Activated CD4-positive, alpha-beta T cell treated with anti-CD3 and anti-CD28 coated beads, Interleukin-2, amount 10 ng/mL, durations not matched to agents 7 days and 5 days (primary cell): ENCODE data around the gene FRRS1. TPM values are rescaled to one million over a fixed set of nuclear protein-coding genes. Genes with fewer than 3 reads are reported as not detected.
A peak's percentile ranks its signal among the peaks of the same experiment; 100 is the strongest.

ENCODE experiments used
- CTCF ChIA-PET: fragments of 350-600 bp; sonication (Branson Sonifier 250); formaldehyde crosslinking; loops from one replicate; lab custom pipeline; 2021; ENCODE audit warnings: antibody characterized with exemption; lab: Charles Lee
- POLR2A ChIA-PET: fragments of 350-600 bp; sonication (Branson Sonifier 250); formaldehyde crosslinking; loops from one replicate; lab custom pipeline; 2021; ENCODE audit warnings: antibody characterized with exemption; lab: Charles Lee
- DNase-seq: peaks from one replicate; pipeline ENCODE4 v3.0.0-alpha.2; 2020
- H3K27ac Mint-ChIP-seq: one replicate; pipeline ENCODE4 v1.8.0; 2021; ENCODE audit warnings: mild to moderate bottlenecking, moderate library complexity, mixed read lengths
- H3K27me3 Mint-ChIP-seq: one replicate; pipeline ENCODE4 v1.8.0; 2021; ENCODE audit warnings: mixed read lengths
- H3K36me3 Mint-ChIP-seq: one replicate; pipeline ENCODE4 v1.8.0; 2021; ENCODE audit warnings: low read depth, mixed read lengths
- H3K4me1 Mint-ChIP-seq: one replicate; pipeline ENCODE4 v1.8.0; 2021; ENCODE audit warnings: mixed read lengths
- H3K4me3 Mint-ChIP-seq: one replicate; pipeline ENCODE4 v1.8.0; 2021; ENCODE audit warnings: mild to moderate bottlenecking, moderate library complexity, mixed read lengths
- H3K9me3 Mint-ChIP-seq: one replicate; pipeline ENCODE4 v1.8.0; 2021; ENCODE audit warnings: mixed read lengths
- total RNA-seq, 2 experiments: library from RNA; stranded (reverse); gene quantifications; one replicate each; pipeline ENCODE4 v1.2.3, GENCODE V29; 2021

Gene FRRS1
- total RNA-seq, 2 experiments from 2014 or later, result 1.7 to 2.1 TPM

- POLR2A ChIA-PET, result no interaction called here
- Mint-ChIP-seq H3K4me3 (no peak overlapping the region), H3K9me3 (no peaks in the 10 kb centered on the region), H3K27me3 (no peaks in the 10 kb centered on the region), H3K4me1 (no peaks in the 10 kb centered on the region), H3K27ac (no peak overlapping the region), H3K36me3 (no peaks in the 10 kb centered on the region)
- no peak for DNase-seq
- CTCF ChIA-PET, result interaction anchor here (0.6 kb wide), 1 partner anchor 226 kb away, joined by 4 read pairs; no protein-coding TSS in a partner anchor
Observed at GRCh38 chr1:99713006-99713405, 53.4 kb downstream of the FRRS1 start.

GRCh38 chr1:99710994-99711393 lies 55.4 kb downstream of the FRRS1 start:
- no peak overlapping the region for H3K4me3 Mint-ChIP-seq
- CTCF ChIA-PET, result no interaction called here
- POLR2A ChIA-PET, result no interaction called here
- no peak for DNase-seq
- no peaks in the 10 kb centered on the region for H3K36me3 Mint-ChIP-seq
- H3K4me1 Mint-ChIP-seq, result no peaks in the 10 kb centered on the region
- no peak overlapping the region for H3K27ac Mint-ChIP-seq
- H3K27me3 Mint-ChIP-seq, result no peaks in the 10 kb centered on the region
- no peaks in the 10 kb centered on the region for H3K9me3 Mint-ChIP-seq

GRCh38 chr1:99707535-99708142 lies 58.8 kb downstream of the FRRS1 start:
- Mint-ChIP-seq H3K4me1 (peaks cover 20% of the 10 kb centered on the region), H3K27ac (no peak overlapping the region), H3K4me3 (no peak overlapping the region), H3K27me3 (no peaks in the 10 kb centered on the region), H3K9me3 (no peaks in the 10 kb centered on the region), H3K36me3 (peaks cover 2% of the 10 kb centered on the region)
- POLR2A ChIA-PET, result no interaction called here
- peak; percentile 70 for DNase-seq
- CTCF ChIA-PET, result no interaction called here

GRCh38 chr1:99705385-99705784 lies 61.0 kb downstream of the FRRS1 start:
- peaks cover 13% of the 10 kb centered on the region for H3K27me3 Mint-ChIP-seq
- peaks cover 2% of the 10 kb centered on the region for H3K36me3 Mint-ChIP-seq
- no peak for DNase-seq
- no peak overlapping the region for H3K4me3 Mint-ChIP-seq
- no peaks in the 10 kb centered on the region for H3K9me3 Mint-ChIP-seq
- ChIA-PET POLR2A (no interaction called here), CTCF (interaction anchor here (1.2 kb wide), 1 partner anchor 18 kb away, joined by 3 read pairs; no protein-coding TSS in a partner anchor)
- H3K27ac Mint-ChIP-seq, result peak overlapping the region; percentile 51
- peaks cover 20% of the 10 kb centered on the region for H3K4me1 Mint-ChIP-seq

GRCh38 chr1:99704356-99704816 lies 62.0 kb downstream of the FRRS1 start:
- ChIA-PET CTCF (interaction anchor here (0.6 to 1.2 kb wide), 2 partner anchors 17 to 743 kb away, joined by 3 read pairs; no protein-coding TSS in a partner anchor), POLR2A (no interaction called here)
- Mint-ChIP-seq H3K36me3 (peaks cover 2% of the 10 kb centered on the region), H3K9me3 (no peaks in the 10 kb centered on the region), H3K4me3 (peak overlapping the region; percentile 50), H3K27ac (peak overlapping the region; percentile 82), H3K27me3 (peaks cover 19% of the 10 kb centered on the region), H3K4me1 (peaks cover 20% of the 10 kb centered on the region)
- no peak for DNase-seq

GRCh38 chr1:99702221-99702620 lies 64.2 kb downstream of the FRRS1 start:
- no peak overlapping the region for H3K27ac Mint-ChIP-seq
- CTCF ChIA-PET, result interaction anchor here (1.0 kb wide), 1 partner anchor 17 kb away, joined by 3 read pairs; no protein-coding TSS in a partner anchor
- H3K4me1 Mint-ChIP-seq, result peaks cover 20% of the 10 kb centered on the region
- no peak overlapping the region for H3K4me3 Mint-ChIP-seq
- H3K36me3 Mint-ChIP-seq, result peaks cover 2% of the 10 kb centered on the region
- H3K27me3 Mint-ChIP-seq, result peaks cover 37% of the 10 kb centered on the region
- POLR2A ChIA-PET, result no interaction called here
- no peaks in the 10 kb centered on the region for H3K9me3 Mint-ChIP-seq
- DNase-seq, result no peak

GRCh38 chr1:99700020-99700419 lies 66.4 kb downstream of the FRRS1 start:
- H3K27ac Mint-ChIP-seq, result no peak overlapping the region
- peaks cover 45% of the 10 kb centered on the region for H3K27me3 Mint-ChIP-seq
- peaks cover 2% of the 10 kb centered on the region for H3K36me3 Mint-ChIP-seq
- no peak overlapping the region for H3K4me3 Mint-ChIP-seq
- CTCF ChIA-PET, result no interaction called here
- H3K9me3 Mint-ChIP-seq, result no peaks in the 10 kb centered on the region
- peaks cover 14% of the 10 kb centered on the region for H3K4me1 Mint-ChIP-seq
- POLR2A ChIA-PET, result no interaction called here
- no peak for DNase-seq

GRCh38 chr1:99697580-99697979 lies 68.9 kb downstream of the FRRS1 start:
- POLR2A ChIA-PET, result no interaction called here
- Mint-ChIP-seq H3K9me3 (no peaks in the 10 kb centered on the region), H3K27ac (no peak overlapping the region), H3K4me1 (no peaks in the 10 kb centered on the region), H3K36me3 (no peaks in the 10 kb centered on the region), H3K27me3 (peaks cover 48% of the 10 kb centered on the region), H3K4me3 (no peak overlapping the region)
- DNase-seq, result no peak
- CTCF ChIA-PET, result no interaction called here

- no peaks in the 10 kb centered on the region for H3K36me3 Mint-ChIP-seq
- H3K27me3 Mint-ChIP-seq, result peaks cover 47% of the 10 kb centered on the region
- ChIA-PET POLR2A (no interaction called here), CTCF (no interaction called here)
- H3K9me3 Mint-ChIP-seq, result no peaks in the 10 kb centered on the region
- no peak for DNase-seq
- H3K27ac Mint-ChIP-seq, result no peak overlapping the region
- H3K4me1 Mint-ChIP-seq, result no peaks in the 10 kb centered on the region
- H3K4me3 Mint-ChIP-seq, result no peak overlapping the region
Observed at GRCh38 chr1:99696616-99697015, 69.8 kb downstream of the FRRS1 start.

GRCh38 chr1:99691175-99691574 lies 75.3 kb downstream of the FRRS1 start:
- POLR2A ChIA-PET, result no interaction called here

GRCh38 chr1:99685516-99686180 lies 80.8 kb downstream of the FRRS1 start:
- DNase-seq, result peak; percentile 51
- Mint-ChIP-seq H3K4me3 (no peak overlapping the region), H3K4me1 (no peaks in the 10 kb centered on the region), H3K9me3 (no peaks in the 10 kb centered on the region), H3K27ac (no peak overlapping the region), H3K36me3 (no peaks in the 10 kb centered on the region), H3K27me3 (peaks cover 16% of the 10 kb centered on the region)
- CTCF ChIA-PET, result interaction anchor here (1.1 kb wide), 1 partner anchor 16 kb away, joined by 3 read pairs; no protein-coding TSS in a partner anchor
- POLR2A ChIA-PET, result no interaction called here

More at GRCh38 chr1:99691175-99691574, 75.3 kb downstream of the FRRS1 start:
- Mint-ChIP-seq H3K36me3 (no peaks in the 10 kb centered on the region), H3K4me1 (no peaks in the 10 kb centered on the region), H3K9me3 (no peaks in the 10 kb centered on the region), H3K4me3 (no peak overlapping the region), H3K27me3 (peaks cover 24% of the 10 kb centered on the region), H3K27ac (no peak overlapping the region)
- CTCF ChIA-PET, result interaction anchor here (0.5 kb wide), 1 partner anchor 161 kb away, joined by 3 read pairs; no protein-coding TSS in a partner anchor
- no peak for DNase-seq

- Mint-ChIP-seq H3K4me3 (no peak overlapping the region), H3K27ac (no peak overlapping the region), H3K27me3 (peaks cover 8% of the 10 kb centered on the region), H3K9me3 (no peaks in the 10 kb centered on the region), H3K4me1 (no peaks in the 10 kb centered on the region), H3K36me3 (no peaks in the 10 kb centered on the region)
- CTCF ChIA-PET, result no interaction called here
- POLR2A ChIA-PET, result no interaction called here
- DNase-seq, result no peak
Observed at GRCh38 chr1:99682291-99682751, 84.1 kb downstream of the FRRS1 start.

- Mint-ChIP-seq H3K27me3 (peaks cover 8% of the 10 kb centered on the region), H3K4me1 (no peaks in the 10 kb centered on the region), H3K4me3 (no peak overlapping the region), H3K27ac (no peak overlapping the region), H3K36me3 (no peaks in the 10 kb centered on the region), H3K9me3 (no peaks in the 10 kb centered on the region)
- DNase-seq, result no peak
- ChIA-PET CTCF (no interaction called here), POLR2A (no interaction called here)
Observed at GRCh38 chr1:99681583-99681982, 84.9 kb downstream of the FRRS1 start.
